D721Med (cell line): ENCODE results near the gene RAB1B.

ENCODE experiments used
- DNase-seq: peaks from one replicate; pipeline ENCODE4 v3.0.0; 2011; ENCODE audit warnings: low spot score; ENCODE audit not compliant: insufficient read length
- FAIRE-seq: peaks from 2 replicates; lab custom pipeline; 2011; peaks lifted over from hg19 to GRCh38; lab: Jason Lieb, UNC
- CTCF ChIP-seq: IDR thresholded peaks from 2 replicates; pipeline ENCODE4 v1.5.1; 2012; ENCODE audit warnings: mild to moderate bottlenecking, control low read depth; ENCODE audit not compliant: insufficient read depth; ENCODE audit errors: missing control alignments

RAB1B gene

GRCh38 chr11:66230978-66231377 is 37.5 kb upstream of the RAB1B start:
- no peak for TF ChIP-seq CTCF
- FAIRE-seq (no peak), DNase-seq (no peak)

GRCh38 chr11:66231561-66231960 is 36.9 kb upstream of the RAB1B start:
- no peak for FAIRE-seq
- no peak for DNase-seq

DNA sequence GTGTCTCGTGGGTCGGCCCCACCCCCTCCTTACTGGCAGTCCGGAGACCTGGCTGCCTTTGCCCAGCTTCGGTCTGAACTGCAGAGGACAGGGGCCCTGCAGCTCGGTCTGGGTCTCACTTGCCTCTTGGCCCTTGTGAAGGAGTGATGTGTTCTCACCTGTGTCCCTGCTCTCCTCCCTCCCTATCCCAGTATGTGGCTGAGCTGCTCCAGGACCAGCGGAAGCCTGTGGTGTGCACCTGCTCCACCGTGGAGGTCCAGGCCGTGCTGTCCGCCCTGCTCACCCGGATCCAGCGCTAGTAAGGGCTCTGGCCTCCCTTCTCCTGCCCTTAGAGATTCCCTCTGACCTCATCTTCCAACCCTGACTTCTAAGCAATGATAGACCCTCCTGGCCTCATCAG is 35.7 kb upstream of the RAB1B start:
- FAIRE-seq (no peak), DNase-seq (no peak)
- no peak for TF ChIP-seq CTCF

More at GRCh38 chr11:66231561-66231960, 36.9 kb upstream of the RAB1B start:
- no peak for TF ChIP-seq CTCF

- no peak for TF ChIP-seq CTCF
- DNase-seq (no peak), FAIRE-seq (no peak)
These were observed 35.1 kb upstream of the RAB1B start for GRCh38 chr11:66233301-66233700.

DNA sequence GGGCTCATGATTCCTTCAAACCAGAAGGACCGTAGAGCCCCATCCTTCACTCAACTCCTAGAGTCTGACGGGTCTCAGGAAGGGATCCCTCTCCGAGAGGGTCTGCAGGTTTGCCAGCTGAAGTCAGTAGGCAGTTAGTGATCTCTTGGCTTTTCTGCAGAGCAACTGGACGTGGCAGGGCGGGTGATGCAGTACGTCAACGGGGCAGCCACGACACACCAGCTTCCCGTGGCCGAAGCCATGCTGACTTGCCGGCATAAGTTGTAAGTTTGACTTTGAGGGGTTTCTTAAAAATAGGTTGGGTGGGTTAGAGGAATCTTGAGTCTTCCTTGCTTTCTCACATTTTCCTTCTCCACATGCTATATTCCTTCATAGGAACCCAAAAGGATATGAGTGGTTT is 33.3 kb upstream of the RAB1B start:
- FAIRE-seq = no peak
- DNase-seq = no peak
- no peak for TF ChIP-seq CTCF

GRCh38 chr11:66237867-66238266 is 30.6 kb upstream of the RAB1B start:
- no peak for TF ChIP-seq CTCF
- no peak for FAIRE-seq
- DNase-seq = no peak

DNA sequence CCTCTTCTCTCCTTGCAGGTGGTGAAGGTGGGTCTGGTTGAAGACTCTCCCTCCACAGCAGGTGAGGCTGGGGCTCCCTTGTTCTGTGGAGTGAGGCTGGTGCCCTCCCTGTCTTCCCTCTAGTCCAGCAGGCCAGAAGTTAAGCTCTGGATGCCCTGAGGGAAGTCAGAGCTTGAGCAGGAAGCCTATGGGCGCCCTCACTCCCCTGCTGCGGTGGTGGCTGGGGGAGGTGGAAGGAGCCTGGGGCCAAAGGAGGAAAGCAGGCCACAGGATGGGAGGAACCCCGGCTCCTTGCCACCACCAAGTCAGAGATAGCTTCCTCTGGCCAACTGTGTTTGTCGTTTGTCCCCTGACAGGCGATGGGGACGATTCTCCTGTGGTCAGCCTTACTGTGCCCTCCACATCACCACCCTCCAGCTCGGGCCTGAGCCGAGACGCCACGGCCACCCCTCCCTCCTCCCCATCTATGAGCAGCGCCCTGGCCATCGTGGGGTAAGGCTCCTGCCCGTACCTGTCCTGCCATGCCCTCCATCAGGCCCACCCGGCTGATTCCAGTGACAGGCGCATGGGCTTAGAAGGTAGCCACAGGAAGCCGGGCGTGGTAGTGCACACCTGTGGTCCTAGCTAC is 29.5 kb upstream of the RAB1B start:
- FAIRE-seq = no peak
- TF ChIP-seq CTCF = no peak
- no peak for DNase-seq
